ENCODE results near the gene CD200. TPM values are rescaled to one million over a fixed set of nuclear protein-coding genes. Genes with fewer than 3 reads are reported as not detected.

CD200 gene
- total RNA-seq, 1 experiment from 2014 or later: not detected

- H3F3A ChIP-seq (ENCODE audit: low read length, unreplicated experiment): no peaks in the 10 kb centered on the region
- no peaks in the 10 kb centered on the region for H3K4me1 ChIP-seq (ENCODE audit: insufficient read depth, low read length)
- ChIA-PET CTCF (no interaction called here), POLR2A (ENCODE audit: unreplicated experiment) (no interaction called here)
- H2AFZ ChIP-seq (ENCODE audit: low read length): no peak overlapping the region
- intact Hi-C loops (cut with micrococcal nuclease): no loop called here
- no peaks in the 10 kb centered on the region for H3K9me3 ChIP-seq (ENCODE audit: low read length)
- BruUV-seq (replicated peaks): no TSS peak
- no peaks in the 10 kb centered on the region for H3K9me2 ChIP-seq (replicated peaks; ENCODE audit: low read length)
- no peak overlapping the region for H3K27ac ChIP-seq (ENCODE audit: low read length)
- no peak for DNase-seq
- H3K4me2 ChIP-seq (ENCODE audit: low read length): no peak overlapping the region
- H3K9ac ChIP-seq (ENCODE audit: low read length): no peak overlapping the region
- ATAC-seq: no peak
- TF ChIP-seq EZH2 (IDR thresholded peaks at IDR 0.05; ENCODE audit: low read length, unreplicated experiment) (no peak), CTCF (conservative IDR thresholded peaks at IDR 0.05; ENCODE audit: low read depth, low read length) (no peak), EZH2phosphoT487 (IDR thresholded peaks at IDR 0.05; ENCODE audit: borderline replicate concordance, low read length) (no peak)
- no peaks in the 10 kb centered on the region for H4K20me1 ChIP-seq (ENCODE audit: low read length)
- H3K4me3 ChIP-seq (ENCODE audit: low read length): no peak overlapping the region
- no peaks in the 10 kb centered on the region for H3K79me2 ChIP-seq (ENCODE audit: low read length)
- H3K36me3 ChIP-seq (ENCODE audit: low read depth, low read length): no peaks in the 10 kb centered on the region
- peaks cover 62% of the 10 kb centered on the region for H3K27me3 ChIP-seq (ENCODE audit: low read length)
These were observed 38.6 kb downstream of the CD200 start for GRCh38 chr3:112371569-112371968.

- CTCF ChIA-PET: no interaction called here
- H3K27ac ChIP-seq (ENCODE audit: low read length): no peak overlapping the region
- intact Hi-C loops (cut with micrococcal nuclease): no loop called here
- POLR2A ChIA-PET (ENCODE audit: unreplicated experiment): no interaction called here
- H3K4me2 ChIP-seq (ENCODE audit: low read length): no peak overlapping the region
- no peaks in the 10 kb centered on the region for H3F3A ChIP-seq (ENCODE audit: low read length, unreplicated experiment)
- H3K9ac ChIP-seq (ENCODE audit: low read length): no peak overlapping the region
- H3K36me3 ChIP-seq (ENCODE audit: low read depth, low read length): no peaks in the 10 kb centered on the region
- BruUV-seq (replicated peaks): no TSS peak
- TF ChIP-seq EZH2phosphoT487 (IDR thresholded peaks at IDR 0.05; ENCODE audit: borderline replicate concordance, low read length) (no peak), EZH2 (IDR thresholded peaks at IDR 0.05; ENCODE audit: low read length, unreplicated experiment) (no peak), CTCF (conservative IDR thresholded peaks at IDR 0.05; ENCODE audit: low read depth, low read length) (no peak)
- H3K79me2 ChIP-seq (ENCODE audit: low read length): no peaks in the 10 kb centered on the region
- H3K4me1 ChIP-seq (ENCODE audit: insufficient read depth, low read length): no peaks in the 10 kb centered on the region
- no peak overlapping the region for H3K4me3 ChIP-seq (ENCODE audit: low read length)
- H2AFZ ChIP-seq (ENCODE audit: low read length): no peak overlapping the region
- H3K9me3 ChIP-seq (ENCODE audit: low read length): no peaks in the 10 kb centered on the region
- no peaks in the 10 kb centered on the region for H4K20me1 ChIP-seq (ENCODE audit: low read length)
- ATAC-seq (no peak), DNase-seq (no peak)
- no peaks in the 10 kb centered on the region for H3K9me2 ChIP-seq (replicated peaks; ENCODE audit: low read length)
- peaks cover 57% of the 10 kb centered on the region for H3K27me3 ChIP-seq (ENCODE audit: low read length)
These were observed 39.4 kb downstream of the CD200 start for GRCh38 chr3:112372396-112372795.

GRCh38 chr3:112373476-112373875 is 40.5 kb downstream of the CD200 start:
- H3K9me2 ChIP-seq (replicated peaks; ENCODE audit: low read length): no peaks in the 10 kb centered on the region
- TF ChIP-seq EZH2 (IDR thresholded peaks at IDR 0.05; ENCODE audit: low read length, unreplicated experiment) (no peak), CTCF (conservative IDR thresholded peaks at IDR 0.05; ENCODE audit: low read depth, low read length) (no peak), EZH2phosphoT487 (IDR thresholded peaks at IDR 0.05; ENCODE audit: borderline replicate concordance, low read length) (no peak)
- no peaks in the 10 kb centered on the region for H3K79me2 ChIP-seq (ENCODE audit: low read length)
- CTCF ChIA-PET: no interaction called here
- H3K9ac ChIP-seq (ENCODE audit: low read length): no peak overlapping the region
- H3F3A ChIP-seq (ENCODE audit: low read length, unreplicated experiment): no peaks in the 10 kb centered on the region
- H3K4me1 ChIP-seq (ENCODE audit: insufficient read depth, low read length): no peaks in the 10 kb centered on the region
- ATAC-seq: no peak
- no peak overlapping the region for H3K27ac ChIP-seq (ENCODE audit: low read length)
- no peaks in the 10 kb centered on the region for H4K20me1 ChIP-seq (ENCODE audit: low read length)
- no peaks in the 10 kb centered on the region for H3K9me3 ChIP-seq (ENCODE audit: low read length)
- no peak overlapping the region for H2AFZ ChIP-seq (ENCODE audit: low read length)
- H3K4me3 ChIP-seq (ENCODE audit: low read length): no peak overlapping the region
- H3K4me2 ChIP-seq (ENCODE audit: low read length): no peak overlapping the region
- intact Hi-C loops (cut with micrococcal nuclease): no loop called here
- no TSS peak for BruUV-seq (replicated peaks)
- peaks cover 55% of the 10 kb centered on the region for H3K27me3 ChIP-seq (ENCODE audit: low read length)
- DNase-seq: no peak
- H3K36me3 ChIP-seq (ENCODE audit: low read depth, low read length): no peaks in the 10 kb centered on the region
- POLR2A ChIA-PET (ENCODE audit: unreplicated experiment): no interaction called here

All from PC-3 (cell line).